ENCODE results near the gene CTRB1. TPM values are rescaled to one million over a fixed set of nuclear protein-coding genes. Genes with fewer than 3 reads are reported as not detected.
A peak's percentile ranks its signal among the peaks of the same experiment; 100 is the strongest.

The CTRB1 gene
- total and polyA plus RNA-seq, 2 of the 13 experiments (the other 11 are each of a cell fraction or from before 2014, with no cell fraction given) = not detected

DNA sequence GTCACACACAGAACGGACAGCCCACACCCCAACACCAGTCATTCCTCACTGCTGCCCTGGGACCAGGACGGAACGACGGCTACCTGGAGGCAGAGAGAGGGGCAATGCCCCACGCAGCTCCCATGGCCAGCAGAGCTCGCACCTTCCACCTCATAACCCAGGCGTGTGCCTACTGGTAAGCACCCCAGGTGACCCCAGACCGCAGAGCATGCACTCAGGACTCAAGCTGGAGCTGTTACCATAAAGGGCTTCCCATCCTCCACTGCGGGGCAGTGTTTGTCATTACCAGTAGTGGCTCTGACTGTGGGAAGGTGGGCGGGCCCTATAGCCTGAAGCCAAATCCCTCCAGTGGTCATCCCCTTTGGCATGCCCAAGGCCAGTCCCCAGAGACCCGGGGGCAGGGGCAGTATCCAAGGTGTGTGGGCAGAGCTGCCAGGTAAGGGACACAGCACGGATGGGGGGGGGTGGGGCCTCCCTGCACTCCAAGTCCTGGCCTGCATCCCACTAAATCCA is 37.3 kb downstream of the CTRB1 start (continued):
- TF ChIP-seq POLR2G (IDR thresholded peaks at IDR 0.05; ENCODE audit: low read depth, low read length) = no peak
- TF ChIP-seq, protein P1, sequence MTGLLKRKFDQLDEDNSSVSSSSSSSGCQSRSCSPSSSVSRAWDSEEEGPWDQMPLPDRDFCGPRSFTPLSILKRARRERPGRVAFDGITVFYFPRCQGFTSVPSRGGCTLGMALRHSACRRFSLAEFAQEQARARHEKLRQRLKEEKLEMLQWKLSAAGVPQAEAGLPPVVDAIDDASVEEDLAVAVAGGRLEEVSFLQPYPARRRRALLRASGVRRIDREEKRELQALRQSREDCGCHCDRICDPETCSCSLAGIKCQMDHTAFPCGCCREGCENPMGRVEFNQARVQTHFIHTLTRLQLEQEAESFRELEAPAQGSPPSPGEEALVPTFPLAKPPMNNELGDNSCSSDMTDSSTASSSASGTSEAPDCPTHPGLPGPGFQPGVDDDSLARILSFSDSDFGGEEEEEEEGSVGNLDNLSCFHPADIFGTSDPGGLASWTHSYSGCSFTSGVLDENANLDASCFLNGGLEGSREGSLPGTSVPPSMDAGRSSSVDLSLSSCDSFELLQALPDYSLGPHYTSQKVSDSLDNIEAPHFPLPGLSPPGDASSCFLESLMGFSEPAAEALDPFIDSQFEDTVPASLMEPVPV (CRISPR knock-in tag; IDR thresholded peaks at IDR 0.05) = no peak
- no peak for TF ChIP-seq PAF1 (CRISPR knock-in tag; IDR thresholded peaks at IDR 0.05)
- no peak for TF ChIP-seq MATR3 (CRISPR knock-in tag; IDR thresholded peaks at IDR 0.05)
- TF ChIP-seq FOXJ3 (CRISPR knock-in tag; IDR thresholded peaks at IDR 0.05; ENCODE audit: borderline replicate concordance) = no peak
- no peak for TF ChIP-seq STAT5B (CRISPR knock-in tag; IDR thresholded peaks at IDR 0.05)
- TF ChIP-seq, protein P2, sequence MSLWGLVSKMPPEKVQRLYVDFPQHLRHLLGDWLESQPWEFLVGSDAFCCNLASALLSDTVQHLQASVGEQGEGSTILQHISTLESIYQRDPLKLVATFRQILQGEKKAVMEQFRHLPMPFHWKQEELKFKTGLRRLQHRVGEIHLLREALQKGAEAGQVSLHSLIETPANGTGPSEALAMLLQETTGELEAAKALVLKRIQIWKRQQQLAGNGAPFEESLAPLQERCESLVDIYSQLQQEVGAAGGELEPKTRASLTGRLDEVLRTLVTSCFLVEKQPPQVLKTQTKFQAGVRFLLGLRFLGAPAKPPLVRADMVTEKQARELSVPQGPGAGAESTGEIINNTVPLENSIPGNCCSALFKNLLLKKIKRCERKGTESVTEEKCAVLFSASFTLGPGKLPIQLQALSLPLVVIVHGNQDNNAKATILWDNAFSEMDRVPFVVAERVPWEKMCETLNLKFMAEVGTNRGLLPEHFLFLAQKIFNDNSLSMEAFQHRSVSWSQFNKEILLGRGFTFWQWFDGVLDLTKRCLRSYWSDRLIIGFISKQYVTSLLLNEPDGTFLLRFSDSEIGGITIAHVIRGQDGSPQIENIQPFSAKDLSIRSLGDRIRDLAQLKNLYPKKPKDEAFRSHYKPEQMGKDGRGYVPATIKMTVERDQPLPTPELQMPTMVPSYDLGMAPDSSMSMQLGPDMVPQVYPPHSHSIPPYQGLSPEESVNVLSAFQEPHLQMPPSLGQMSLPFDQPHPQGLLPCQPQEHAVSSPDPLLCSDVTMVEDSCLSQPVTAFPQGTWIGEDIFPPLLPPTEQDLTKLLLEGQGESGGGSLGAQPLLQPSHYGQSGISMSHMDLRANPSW (CRISPR knock-in tag; IDR thresholded peaks at IDR 0.05; ENCODE audit: borderline replicate concordance) = no peak
- no peak for TF ChIP-seq ZNF441 (CRISPR knock-in tag; IDR thresholded peaks at IDR 0.05; ENCODE audit: borderline replicate concordance)
- TF ChIP-seq MAZ (IDR thresholded peaks at IDR 0.05; ENCODE audit: borderline replicate concordance, low read depth, low read length) = no peak
- TF ChIP-seq MAZ (CRISPR knock-in tag; IDR thresholded peaks at IDR 0.05; ENCODE audit: low read depth) = no peak
- no peak for TF ChIP-seq NKX3-1 (CRISPR knock-in tag; IDR thresholded peaks at IDR 0.05)
- TF ChIP-seq NCOA5 (CRISPR knock-in tag; IDR thresholded peaks at IDR 0.05) = no peak
- no peak for TF ChIP-seq ZSCAN20 (CRISPR knock-in tag; IDR thresholded peaks at IDR 0.05; ENCODE audit: borderline replicate concordance)
- TF ChIP-seq, protein P3, sequence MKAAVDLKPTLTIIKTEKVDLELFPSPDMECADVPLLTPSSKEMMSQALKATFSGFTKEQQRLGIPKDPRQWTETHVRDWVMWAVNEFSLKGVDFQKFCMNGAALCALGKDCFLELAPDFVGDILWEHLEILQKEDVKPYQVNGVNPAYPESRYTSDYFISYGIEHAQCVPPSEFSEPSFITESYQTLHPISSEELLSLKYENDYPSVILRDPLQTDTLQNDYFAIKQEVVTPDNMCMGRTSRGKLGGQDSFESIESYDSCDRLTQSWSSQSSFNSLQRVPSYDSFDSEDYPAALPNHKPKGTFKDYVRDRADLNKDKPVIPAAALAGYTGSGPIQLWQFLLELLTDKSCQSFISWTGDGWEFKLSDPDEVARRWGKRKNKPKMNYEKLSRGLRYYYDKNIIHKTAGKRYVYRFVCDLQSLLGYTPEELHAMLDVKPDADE (CRISPR knock-in tag; IDR thresholded peaks at IDR 0.05) = no peak
- no peak for TF ChIP-seq CAMTA2 (CRISPR knock-in tag; IDR thresholded peaks at IDR 0.05; ENCODE audit: borderline replicate concordance)
- no peak for TF ChIP-seq KLF13 (CRISPR knock-in tag; IDR thresholded peaks at IDR 0.05)
- no peak for TF ChIP-seq GTF2F1 (IDR thresholded peaks at IDR 0.05; ENCODE audit: low read length)
- TF ChIP-seq PCBP1 (IDR thresholded peaks at IDR 0.05; ENCODE audit: borderline replicate concordance, low read depth, low read length) = no peak
- TF ChIP-seq SOX6 (IDR thresholded peaks at IDR 0.05) = no peak
- no peak for TF ChIP-seq SOX6 (CRISPR knock-in tag; IDR thresholded peaks at IDR 0.05)
- no peak for TF ChIP-seq RBFOX2 (IDR thresholded peaks at IDR 0.05; ENCODE audit: low read depth, low read length)
- peak; percentile 88 for TF ChIP-seq SRF (IDR thresholded peaks at IDR 0.05; ENCODE audit: low read depth, low read length)
- TF ChIP-seq ERF (CRISPR knock-in tag; IDR thresholded peaks at IDR 0.05) = no peak
- TF ChIP-seq NBN (conservative IDR thresholded peaks at IDR 0.05) = no peak
- no peak for TF ChIP-seq ZNF879 (CRISPR knock-in tag; IDR thresholded peaks at IDR 0.05)
- no peak for TF ChIP-seq FLYWCH1 (CRISPR knock-in tag; IDR thresholded peaks at IDR 0.05)
- TF ChIP-seq, protein P4, sequence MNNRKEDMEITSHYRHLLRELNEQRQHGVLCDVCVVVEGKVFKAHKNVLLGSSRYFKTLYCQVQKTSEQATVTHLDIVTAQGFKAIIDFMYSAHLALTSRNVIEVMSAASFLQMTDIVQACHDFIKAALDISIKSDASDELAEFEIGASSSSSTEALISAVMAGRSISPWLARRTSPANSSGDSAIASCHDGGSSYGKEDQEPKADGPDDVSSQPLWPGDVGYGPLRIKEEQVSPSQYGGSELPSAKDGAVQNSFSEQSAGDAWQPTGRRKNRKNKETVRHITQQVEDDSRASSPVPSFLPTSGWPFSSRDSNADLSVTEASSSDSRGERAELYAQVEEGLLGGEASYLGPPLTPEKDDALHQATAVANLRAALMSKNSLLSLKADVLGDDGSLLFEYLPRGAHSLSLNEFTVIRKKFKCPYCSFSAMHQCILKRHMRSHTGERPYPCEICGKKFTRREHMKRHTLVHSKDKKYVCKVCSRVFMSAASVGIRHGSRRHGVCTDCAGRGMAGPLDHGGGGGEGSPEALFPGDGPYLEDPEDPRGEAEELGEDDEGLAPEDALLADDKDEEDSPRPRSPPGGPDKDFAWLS (CRISPR knock-in tag; IDR thresholded peaks at IDR 0.05; ENCODE audit: borderline replicate concordance) = no peak
